ENCODE data around the gene RUSC2. TPM values are rescaled to one million over a fixed set of nuclear protein-coding genes. Genes with fewer than 3 reads are reported as not detected.

Gene RUSC2
- total RNA-seq, 1 experiment from 2014 or later, result 12.5 TPM

DNA sequence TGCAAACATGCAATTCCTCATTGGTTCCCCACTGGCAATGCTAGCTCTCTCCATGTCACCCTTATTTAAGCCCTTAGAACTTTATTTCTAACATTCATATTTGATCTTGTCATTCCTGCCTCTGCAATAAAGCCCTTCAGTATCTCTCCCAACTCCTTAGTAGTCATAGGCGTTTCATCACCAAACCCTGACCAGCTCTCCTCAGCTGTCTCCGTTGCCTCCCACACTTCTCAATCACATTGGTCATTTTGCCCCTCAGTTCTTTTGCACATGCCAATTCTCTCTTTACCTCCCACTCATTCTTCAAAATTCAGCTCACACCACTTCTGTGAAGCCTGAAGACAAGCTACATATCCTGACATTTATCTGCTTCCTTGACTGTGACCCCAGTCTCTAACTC is 2.8 kb upstream of the RUSC2 start:
- no peak for DNase-seq
- H4K20me1 ChIP-seq (ENCODE audit: insufficient read depth), result no peaks in the 10 kb centered on the region
- peaks cover 29% of the 10 kb centered on the region for H3K79me2 ChIP-seq (ENCODE audit: low read depth)
- H3F3A ChIP-seq (ENCODE audit: insufficient read depth, low read depth), result peaks cover 20% of the 10 kb centered on the region
- TF ChIP-seq EZH2 (IDR thresholded peaks at IDR 0.05; ENCODE audit: low read depth), result no peak
- TF ChIP-seq, protein P1, sequence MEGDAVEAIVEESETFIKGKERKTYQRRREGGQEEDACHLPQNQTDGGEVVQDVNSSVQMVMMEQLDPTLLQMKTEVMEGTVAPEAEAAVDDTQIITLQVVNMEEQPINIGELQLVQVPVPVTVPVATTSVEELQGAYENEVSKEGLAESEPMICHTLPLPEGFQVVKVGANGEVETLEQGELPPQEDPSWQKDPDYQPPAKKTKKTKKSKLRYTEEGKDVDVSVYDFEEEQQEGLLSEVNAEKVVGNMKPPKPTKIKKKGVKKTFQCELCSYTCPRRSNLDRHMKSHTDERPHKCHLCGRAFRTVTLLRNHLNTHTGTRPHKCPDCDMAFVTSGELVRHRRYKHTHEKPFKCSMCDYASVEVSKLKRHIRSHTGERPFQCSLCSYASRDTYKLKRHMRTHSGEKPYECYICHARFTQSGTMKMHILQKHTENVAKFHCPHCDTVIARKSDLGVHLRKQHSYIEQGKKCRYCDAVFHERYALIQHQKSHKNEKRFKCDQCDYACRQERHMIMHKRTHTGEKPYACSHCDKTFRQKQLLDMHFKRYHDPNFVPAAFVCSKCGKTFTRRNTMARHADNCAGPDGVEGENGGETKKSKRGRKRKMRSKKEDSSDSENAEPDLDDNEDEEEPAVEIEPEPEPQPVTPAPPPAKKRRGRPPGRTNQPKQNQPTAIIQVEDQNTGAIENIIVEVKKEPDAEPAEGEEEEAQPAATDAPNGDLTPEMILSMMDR (conservative IDR thresholded peaks at IDR 0.05), result no peak
- no peaks in the 10 kb centered on the region for H3K9me2 ChIP-seq (ENCODE audit: insufficient read depth)
- BruUV-seq (replicated peaks), result no TSS peak
- H3K4me3 ChIP-seq, result no peak overlapping the region
- no peaks in the 10 kb centered on the region for H3K27me3 ChIP-seq (ENCODE audit: insufficient read depth, low read depth)
- intact Hi-C loops (cut with micrococcal nuclease; ENCODE audit: unreplicated experiment), result loop anchor here (10.0 kb wide), 1 partner anchor 248 kb away; the partner anchor contains the start of genes CREB3 and TLN1
- H2AFZ ChIP-seq, result no peak overlapping the region
- H3K36me3 ChIP-seq (ENCODE audit: low read depth), result no peaks in the 10 kb centered on the region
- no peak overlapping the region for H3K27ac ChIP-seq
- ChIA-PET CTCF (interaction anchor here (0.7 kb wide), 1 partner anchor 339 kb away, joined by 4 read pairs; no protein-coding TSS in a partner anchor), POLR2A (ENCODE audit: unreplicated experiment) (no interaction called here)
- H3K9me3 ChIP-seq (ENCODE audit: insufficient read depth, low read depth), result no peaks in the 10 kb centered on the region
- H3K4me1 ChIP-seq (replicated peaks; ENCODE audit: insufficient read depth), result peaks cover 7% of the 10 kb centered on the region
- H3K4me2 ChIP-seq, result no peak overlapping the region

- ChIA-PET CTCF (no interaction called here), POLR2A (ENCODE audit: unreplicated experiment) (no interaction called here)
- H3K27ac ChIP-seq, result no peak overlapping the region
Measured at GRCh38 chr9:35488021-35488420, 1.9 kb upstream of the RUSC2 start.

GRCh38 chr9:35488566-35489312 is 1.2 kb upstream of the RUSC2 start:
- Histone ChIP-seq H3K27ac (peak overlapping the region; percentile 86), H2AFZ (peak overlapping the region; percentile 84), H4K20me1 (ENCODE audit: insufficient read depth) (no peaks in the 10 kb centered on the region), H3F3A (ENCODE audit: insufficient read depth, low read depth) (peaks cover 30% of the 10 kb centered on the region), H3K36me3 (ENCODE audit: low read depth) (no peaks in the 10 kb centered on the region), H3K9me3 (ENCODE audit: insufficient read depth, low read depth) (no peaks in the 10 kb centered on the region), H3K4me3 (peak overlapping the region; percentile 76), H3K27me3 (ENCODE audit: insufficient read depth, low read depth) (no peaks in the 10 kb centered on the region), H3K4me2 (peak overlapping the region; percentile 82), H3K79me2 (ENCODE audit: low read depth) (peaks cover 46% of the 10 kb centered on the region), H3K9me2 (ENCODE audit: insufficient read depth) (no peaks in the 10 kb centered on the region), H3K4me1 (replicated peaks; ENCODE audit: insufficient read depth) (peaks cover 18% of the 10 kb centered on the region)
- ChIA-PET POLR2A (ENCODE audit: unreplicated experiment) (no interaction called here), CTCF (interaction anchor here (0.5 kb wide), 1 partner anchor 1261 kb away, joined by 3 read pairs; no protein-coding TSS in a partner anchor)
- intact Hi-C loops (cut with micrococcal nuclease; ENCODE audit: unreplicated experiment), result loop anchor here (1.0 to 10.0 kb wide), 2 partner anchors 66 to 246 kb away; partner anchors contain the start of genes CREB3 and TLN1
- TF ChIP-seq, protein P1 (conservative IDR thresholded peaks at IDR 0.05), result no peak
- no peak for TF ChIP-seq EZH2 (IDR thresholded peaks at IDR 0.05; ENCODE audit: low read depth)
- no peak for DNase-seq
- BruUV-seq (replicated peaks), result TSS peak; percentile 57

More at GRCh38 chr9:35488021-35488420, 1.9 kb upstream of the RUSC2 start:
- Histone ChIP-seq H3K27me3 (ENCODE audit: insufficient read depth, low read depth) (no peaks in the 10 kb centered on the region), H3K4me2 (no peak overlapping the region), H4K20me1 (ENCODE audit: insufficient read depth) (no peaks in the 10 kb centered on the region), H3F3A (ENCODE audit: insufficient read depth, low read depth) (peaks cover 29% of the 10 kb centered on the region), H3K4me1 (replicated peaks; ENCODE audit: insufficient read depth) (peaks cover 17% of the 10 kb centered on the region), H3K4me3 (no peak overlapping the region), H3K9me3 (ENCODE audit: insufficient read depth, low read depth) (no peaks in the 10 kb centered on the region), H3K9me2 (ENCODE audit: insufficient read depth) (no peaks in the 10 kb centered on the region), H2AFZ (no peak overlapping the region), H3K36me3 (ENCODE audit: low read depth) (no peaks in the 10 kb centered on the region), H3K79me2 (ENCODE audit: low read depth) (peaks cover 38% of the 10 kb centered on the region)
- intact Hi-C loops (cut with micrococcal nuclease; ENCODE audit: unreplicated experiment), result loop anchor here (10.0 kb wide), 1 partner anchor 247 kb away; the partner anchor contains the start of genes CREB3 and TLN1
- TF ChIP-seq, protein P1 (conservative IDR thresholded peaks at IDR 0.05), result no peak
- TF ChIP-seq EZH2 (IDR thresholded peaks at IDR 0.05; ENCODE audit: low read depth), result no peak
- no TSS peak for BruUV-seq (replicated peaks)
- DNase-seq, result no peak

Measured in PC-9 (cell line).